Fibroblast of lung (primary cell): ENCODE results near the gene NR1D1. TPM values are rescaled to one million over a fixed set of nuclear protein-coding genes. Genes with fewer than 3 reads are reported as not detected.

ENCODE experiments used
- DNase-seq, 2 donors: peaks; one replicate each; pipeline versions ENCODE4 v3.0.0 to v3.0.0-alpha.2; 2010; ENCODE audit warnings: low read depth in 2 of 2
- H2AFZ ChIP-seq: 2 replicates; pipeline ENCODE4 v1.5.1; 2012; ENCODE audit warnings: low read length, control low read depth, inconsistent platforms
- H3K27ac ChIP-seq: 2 replicates; pipeline ENCODE4 v1.5.1; 2011; ENCODE audit warnings: low read length, control low read depth; ENCODE audit not compliant: insufficient read depth
- H3K27me3 ChIP-seq: 2 replicates; pipeline ENCODE4 v1.5.1; 2011; ENCODE audit warnings: mild to moderate bottlenecking, low read length; ENCODE audit not compliant: control insufficient read depth, insufficient read depth
- H3K36me3 ChIP-seq: 2 replicates; pipeline ENCODE4 v1.5.1; 2011; ENCODE audit warnings: low read length; ENCODE audit not compliant: control insufficient read depth, insufficient read depth
- H3K4me1 ChIP-seq: 2 replicates; pipeline ENCODE4 v1.5.1; 2011; ENCODE audit warnings: low read length; ENCODE audit not compliant: control insufficient read depth, insufficient read depth; ENCODE audit errors: extremely low read depth
- H3K4me2 ChIP-seq: 2 replicates; pipeline ENCODE4 v1.5.1; 2011; ENCODE audit warnings: low read length, control low read depth; ENCODE audit not compliant: insufficient read depth; ENCODE audit errors: extremely low read depth
- H3K4me3 ChIP-seq, 4 experiments: fragments of 200-600 bp in 1 of 4; sonication (generic) in 1 of 4; replicated peaks in 1 of 4; 2 replicates each; pipeline ENCODE4 v1.5.1; 2011 to 2016; ENCODE audit warnings: low read length in 4 of 4, low read depth in 3 of 4, mild to moderate bottlenecking in 3 of 4, control low read depth in 2 of 4, inconsistent platforms in 1 of 4, mixed read lengths in 1 of 4; ENCODE audit not compliant: insufficient read depth in 1 of 4; ENCODE audit errors: control extremely low read depth in 1 of 4
- H3K79me2 ChIP-seq: 2 replicates; pipeline ENCODE4 v1.5.1; 2012; ENCODE audit warnings: mild to moderate bottlenecking, low read length, inconsistent platforms; ENCODE audit not compliant: control insufficient read depth, insufficient read depth
- H3K9ac ChIP-seq: 2 replicates; pipeline ENCODE4 v1.5.1; 2011; ENCODE audit warnings: mild to moderate bottlenecking, low read length, control low read depth; ENCODE audit not compliant: insufficient read depth
- H3K9me3 ChIP-seq: 2 replicates; pipeline ENCODE4 v1.5.1; 2012; ENCODE audit warnings: low read depth, low read length; ENCODE audit not compliant: control insufficient read depth, insufficient read depth
- H4K20me1 ChIP-seq: 2 replicates; pipeline ENCODE4 v1.5.1; 2011; ENCODE audit warnings: low read length; ENCODE audit not compliant: control insufficient read depth, insufficient read depth; ENCODE audit errors: extremely low read depth
- EZH2 ChIP-seq: IDR thresholded peaks from 2 replicates; pipeline ENCODE4 v1.5.1; 2012; ENCODE audit warnings: low read length, control low read depth, mild to moderate bottlenecking; ENCODE audit errors: missing control alignments
- polyA plus RNA-seq, 2 donors: library from polyadenylated mRNA; depleted of rRNA in 1 of 2; stranded (reverse) in 1 of 2; unstranded in 1 of 2; fragments of >200 nt; gene quantifications; 2 replicates each; pipeline ENCODE4 v1.2.1, GENCODE V29; 2011 to 2012; ENCODE audit warnings: missing spikeins in 1 of 2
- total RNA-seq: library from RNA; depleted of rRNA; stranded (reverse); fragments of >200 nt; gene quantifications from 2 replicates; pipeline ENCODE4 v1.2.1, GENCODE V29; 2014
- TF ChIP-seq, protein P1 (sequence below), 2 donors: IDR thresholded peaks in 1 of 2; conservative IDR thresholded peaks in 1 of 2; 1 replicate in 1 of 2; 2 replicates in 1 of 2; pipeline ENCODE4 v1.5.1; 2011 to 2012; ENCODE audit warnings: low read length in 2 of 2, control low read depth in 1 of 2, inconsistent platforms in 1 of 2, low read depth in 1 of 2, mild to moderate bottlenecking in 1 of 2

Gene NR1D1
- total and polyA plus RNA-seq, 2 donors (not counting 1 experiment from before 2014, with no cell fraction given): 3.3 to 5.3 TPM

DNA sequence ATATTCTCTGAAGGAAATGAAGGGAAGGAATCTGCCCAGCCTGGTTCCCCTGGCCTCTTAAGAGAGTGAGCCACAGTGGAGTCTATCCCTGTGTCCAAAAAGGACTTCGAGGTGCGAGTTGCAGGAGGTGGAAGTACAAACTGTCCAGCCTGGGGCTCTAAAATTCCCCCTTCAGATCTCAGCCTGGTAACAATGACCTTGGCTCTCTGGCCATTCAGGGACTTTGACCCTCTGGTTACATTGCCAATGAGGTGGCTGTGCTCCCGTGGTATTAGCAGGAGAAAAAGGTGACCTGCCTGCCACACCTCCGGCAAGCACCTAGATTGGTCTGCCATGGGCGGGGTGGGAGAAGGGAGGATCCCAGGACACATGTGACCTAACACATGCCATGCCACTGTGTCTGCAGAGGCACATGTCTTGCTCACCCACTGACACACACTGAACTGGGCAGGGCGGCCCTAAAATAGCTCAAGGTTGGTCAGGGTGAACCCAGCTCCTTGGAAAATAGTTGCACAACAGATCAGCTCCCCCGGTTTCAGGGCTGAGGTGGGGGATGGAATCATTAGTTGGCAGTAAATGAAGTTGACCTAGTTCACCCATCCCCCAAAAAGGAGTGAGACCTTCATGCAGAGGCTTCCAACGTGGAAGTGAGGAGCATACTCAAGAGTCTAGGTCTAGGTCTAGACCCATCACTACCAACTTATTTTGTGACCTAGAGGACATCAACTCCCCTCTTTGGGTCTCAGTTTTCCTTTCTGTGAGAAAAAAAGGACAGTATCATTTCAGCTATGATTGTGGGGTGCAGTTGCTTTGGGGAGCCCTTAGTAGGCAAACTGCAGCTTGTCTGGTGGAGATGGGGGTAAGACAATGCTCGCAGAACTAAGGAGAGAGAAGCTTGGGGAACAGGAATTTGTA is 2.2 kb downstream of the NR1D1 start:
- H3K36me3 ChIP-seq: peaks cover 26% of the 10 kb centered on the region
- DNase-seq: peak; percentile 28 to 56

DNA sequence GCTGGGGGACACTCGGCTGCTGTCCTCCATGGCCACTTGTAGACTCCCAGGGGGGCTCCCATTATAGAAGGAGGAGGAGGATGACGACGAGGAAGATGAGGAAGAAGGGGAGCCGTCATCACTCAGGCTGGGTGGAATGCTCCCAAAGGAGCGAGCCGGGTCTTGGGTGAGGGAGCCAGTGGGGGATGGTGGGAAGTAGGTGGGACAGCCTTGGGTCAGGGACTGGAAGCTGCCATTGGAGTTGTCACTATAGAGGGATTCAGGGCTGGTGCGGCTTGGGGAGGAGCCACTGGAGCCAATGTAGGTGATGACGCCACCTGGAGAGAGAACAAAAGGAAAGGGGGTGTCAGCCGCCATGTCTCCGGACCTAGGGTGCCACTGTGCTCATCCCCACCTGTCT is 3.3 kb downstream of the NR1D1 start:
- Histone ChIP-seq H4K20me1 (no peaks in the 10 kb centered on the region), H3K9me3 (no peaks in the 10 kb centered on the region), H3K4me1 (peaks cover 23% of the 10 kb centered on the region), H3K36me3 (peaks cover 28% of the 10 kb centered on the region), H3K4me2 (peak overlapping the region; percentile 29), H3K79me2 (peaks cover 33% of the 10 kb centered on the region), H3K27ac (peak overlapping the region; percentile 91), H3K4me3 (peak overlapping the region in 1 of 4 experiments; percentile 59), H3K27me3 (no peaks in the 10 kb centered on the region), H3K9ac (no peak overlapping the region), H2AFZ (no peak overlapping the region)
- no peak for TF ChIP-seq EZH2
- TF ChIP-seq, protein P1, sequence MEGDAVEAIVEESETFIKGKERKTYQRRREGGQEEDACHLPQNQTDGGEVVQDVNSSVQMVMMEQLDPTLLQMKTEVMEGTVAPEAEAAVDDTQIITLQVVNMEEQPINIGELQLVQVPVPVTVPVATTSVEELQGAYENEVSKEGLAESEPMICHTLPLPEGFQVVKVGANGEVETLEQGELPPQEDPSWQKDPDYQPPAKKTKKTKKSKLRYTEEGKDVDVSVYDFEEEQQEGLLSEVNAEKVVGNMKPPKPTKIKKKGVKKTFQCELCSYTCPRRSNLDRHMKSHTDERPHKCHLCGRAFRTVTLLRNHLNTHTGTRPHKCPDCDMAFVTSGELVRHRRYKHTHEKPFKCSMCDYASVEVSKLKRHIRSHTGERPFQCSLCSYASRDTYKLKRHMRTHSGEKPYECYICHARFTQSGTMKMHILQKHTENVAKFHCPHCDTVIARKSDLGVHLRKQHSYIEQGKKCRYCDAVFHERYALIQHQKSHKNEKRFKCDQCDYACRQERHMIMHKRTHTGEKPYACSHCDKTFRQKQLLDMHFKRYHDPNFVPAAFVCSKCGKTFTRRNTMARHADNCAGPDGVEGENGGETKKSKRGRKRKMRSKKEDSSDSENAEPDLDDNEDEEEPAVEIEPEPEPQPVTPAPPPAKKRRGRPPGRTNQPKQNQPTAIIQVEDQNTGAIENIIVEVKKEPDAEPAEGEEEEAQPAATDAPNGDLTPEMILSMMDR (conservative IDR thresholded peaks at IDR 0.05 in 1 of 2, IDR thresholded peaks at IDR 0.05 in 1 of 2; ENCODE audit: low read depth in 1 of 2, low read length in 2 of 2): no peak
- no peak for DNase-seq

More for the DNA sequence above, 2.2 kb downstream of the NR1D1 start:
- Histone ChIP-seq H3K4me2 (peak overlapping the region; percentile 82), H3K9ac (peak overlapping the region; percentile 21), H3K4me1 (peaks cover 20% of the 10 kb centered on the region), H3K27ac (peak overlapping the region; percentile 91), H2AFZ (no peak overlapping the region), H3K4me3 (peak overlapping the region; percentile 6 to 63 (median 34)), H3K9me3 (no peaks in the 10 kb centered on the region), H3K79me2 (peaks cover 33% of the 10 kb centered on the region), H4K20me1 (no peaks in the 10 kb centered on the region), H3K27me3 (no peaks in the 10 kb centered on the region)
- TF ChIP-seq EZH2: no peak
- TF ChIP-seq, protein P1 (conservative IDR thresholded peaks at IDR 0.05 in 1 of 2, IDR thresholded peaks at IDR 0.05 in 1 of 2; ENCODE audit: low read depth in 1 of 2, low read length in 2 of 2): no peak

DNA sequence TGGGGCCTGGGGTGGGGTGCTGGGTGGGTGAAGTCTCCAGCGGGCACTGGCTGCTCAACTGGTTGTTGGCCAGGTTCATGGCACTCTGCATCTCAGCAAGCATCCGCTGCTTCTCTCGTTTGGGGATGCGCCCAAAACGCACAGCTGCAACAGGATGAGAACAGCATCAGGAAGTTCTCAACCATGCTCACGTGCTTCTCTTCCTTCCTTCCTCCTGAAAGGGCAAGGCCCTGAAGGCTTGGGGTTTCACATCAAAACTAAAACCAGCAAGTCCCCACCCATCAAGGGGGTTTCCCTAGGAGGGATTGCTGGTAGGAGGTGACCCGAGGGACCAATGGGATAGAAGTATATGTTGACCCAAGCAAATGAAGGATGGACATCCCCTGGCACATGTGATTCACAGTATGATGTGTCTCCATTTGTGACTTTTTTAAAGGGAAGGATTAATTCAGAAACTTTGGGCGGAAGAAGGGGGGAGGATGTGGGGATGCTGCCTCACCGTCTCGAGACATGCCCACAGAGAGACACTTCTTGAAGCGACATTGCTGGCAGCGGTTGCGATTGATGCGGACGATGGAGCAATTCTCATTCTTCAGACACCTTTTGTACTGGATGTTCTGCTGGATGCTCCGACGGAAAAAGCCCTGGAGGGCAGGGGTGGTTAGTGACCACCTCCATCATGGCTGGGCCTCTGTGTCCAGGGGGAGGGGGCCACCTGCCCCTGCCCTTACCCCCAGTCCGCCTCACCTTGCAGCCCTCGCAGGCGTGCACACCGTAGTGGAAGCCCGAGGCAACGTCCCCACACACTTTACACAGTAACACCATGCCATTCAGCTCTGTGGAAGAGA is 4.2 kb downstream of the NR1D1 start:
- TF ChIP-seq, protein P1 (conservative IDR thresholded peaks at IDR 0.05 in 1 of 2, IDR thresholded peaks at IDR 0.05 in 1 of 2; ENCODE audit: low read depth in 1 of 2, low read length in 2 of 2): no peak
- TF ChIP-seq EZH2: no peak
- no peak for DNase-seq
- H3K27me3 ChIP-seq: no peaks in the 10 kb centered on the region

More for the DNA sequence above, 4.2 kb downstream of the NR1D1 start:
- Histone ChIP-seq H2AFZ (no peak overlapping the region), H3K27ac (no peak overlapping the region), H3K36me3 (peaks cover 28% of the 10 kb centered on the region), H3K4me2 (no peak overlapping the region), H3K79me2 (peaks cover 33% of the 10 kb centered on the region), H3K9me3 (no peaks in the 10 kb centered on the region), H3K4me1 (peaks cover 26% of the 10 kb centered on the region), H3K4me3 (no peak overlapping the region), H4K20me1 (no peaks in the 10 kb centered on the region), H3K9ac (no peak overlapping the region)
